Mesenteric fat pad (tissue), 1 donor: ENCODE measurements around the gene KIF26A. TPM values are rescaled to one million over a fixed set of nuclear protein-coding genes. Genes with fewer than 3 reads are reported as not detected.
"Not testable (repeated sequence)": the region's sequence is repeated elsewhere in the genome, so short reads cannot be mapped to it uniquely, and the experiment has no call there.

Experiments
- DNase-seq: peaks from one replicate; pipeline ENCODE4 v3.0.0-alpha.2; 2020; ENCODE audit warnings: low spot score
- total RNA-seq: library from RNA; stranded (reverse); fragmentation: NEBNext Ultra II Directional; extraction: Animal tissue kit (Norgen Biotek cat#: 25700); gene quantifications from one replicate; pipeline ENCODE4 v1.2.1, GENCODE V29; 2021
- donor health status: DM: yes; HTN: yes; CAD: no.

Gene KIF26A
- total RNA-seq, 1 donor from 2014 or later: 3.2 TPM

- DNase-seq: no peak
These were observed 69.0 kb downstream of the KIF26A start for GRCh38 chr14:104207142-104208014.

GRCh38 chr14:104208015-104208295, 69.6 kb downstream of the KIF26A start:
- DNase-seq: not testable (repeated sequence)

GRCh38 chr14:104208331-104208730, 69.9 kb downstream of the KIF26A start:
- DNase-seq: not testable (repeated sequence)

GRCh38 chr14:104209071-104209470, 70.7 kb downstream of the KIF26A start:
- not testable (repeated sequence) for DNase-seq

GRCh38 chr14:104209985-104210816, 71.8 kb downstream of the KIF26A start:
- DNase-seq: no peak

- no peak for DNase-seq
These were observed 72.4 kb downstream of the KIF26A start for GRCh38 chr14:104210817-104211195.

- DNase-seq: no peak
These were observed 72.8 kb downstream of the KIF26A start for GRCh38 chr14:104211215-104211614.

- DNase-seq: no peak
These were observed 73.4 kb downstream of the KIF26A start for GRCh38 chr14:104211741-104212140.

- DNase-seq: no peak
These were observed 74.1 kb downstream of the KIF26A start for GRCh38 chr14:104212206-104213095.

GRCh38 chr14:104213301-104214034, 75.1 kb downstream of the KIF26A start:
- DNase-seq: no peak

GRCh38 chr14:104214431-104215218, 76.2 kb downstream of the KIF26A start:
- DNase-seq: no peak

GRCh38 chr14:104215706-104216334, 77.4 kb downstream of the KIF26A start:
- DNase-seq: no peak

GRCh38 chr14:104216457-104216856, 78.1 kb downstream of the KIF26A start:
- DNase-seq: no peak

- DNase-seq: no peak
These were observed 79.3 kb downstream of the KIF26A start for GRCh38 chr14:104217486-104218360.

- DNase-seq: no peak
These were observed 80.2 kb downstream of the KIF26A start for GRCh38 chr14:104218361-104219180.

- DNase-seq: no peak
These were observed 81.4 kb downstream of the KIF26A start for GRCh38 chr14:104219731-104220214.
